Mesendoderm (in vitro differentiated cells): ENCODE data around the gene C6orf47.

ENCODE experiments used
- DNase-seq: peaks from one replicate; pipeline ENCODE4 v3.0.0; 2013
- H2AK5ac ChIP-seq: 2 replicates; pipeline ENCODE4 v1.6.1; 2013; ENCODE audit warnings: low read length, inconsistent platforms
- H2BK120ac ChIP-seq: 2 replicates; pipeline ENCODE4 v1.6.1; 2013; ENCODE audit warnings: low read depth, mild to moderate bottlenecking, low read length, moderate library complexity, mixed read lengths
- H2BK15ac ChIP-seq: replicated peaks from 2 replicates; pipeline ENCODE4 v1.6.1; 2013; ENCODE audit warnings: low read depth, mild to moderate bottlenecking, moderate library complexity
- H2BK5ac ChIP-seq: 2 replicates; pipeline ENCODE4 v1.6.1; 2013; ENCODE audit warnings: low read length, inconsistent platforms
- H3K18ac ChIP-seq: 2 replicates; pipeline ENCODE4 v1.6.1; 2013; ENCODE audit warnings: mild to moderate bottlenecking, low read length, mixed read lengths
- H3K23ac ChIP-seq: one replicate; pipeline ENCODE4 v1.6.1; 2013; ENCODE audit warnings: low read length
- H3K27ac ChIP-seq: 2 replicates; pipeline ENCODE4 v1.5.1; 2013; ENCODE audit warnings: low read depth, mild to moderate bottlenecking, inconsistent platforms, low read length, moderate library complexity
- H3K27me3 ChIP-seq: 2 replicates; pipeline ENCODE4 v1.6.1; 2013; ENCODE audit warnings: low read length, control low read depth, mild to moderate bottlenecking, inconsistent platforms; ENCODE audit not compliant: insufficient read depth, poor library complexity
- H3K36me3 ChIP-seq: 2 replicates; pipeline ENCODE4 v1.6.1; 2013; ENCODE audit warnings: low read length, inconsistent platforms; ENCODE audit not compliant: control insufficient read depth, insufficient read depth
- H3K4ac ChIP-seq: one replicate; pipeline ENCODE4 v1.6.1; 2013; ENCODE audit warnings: low read depth, mild to moderate bottlenecking, low read length, moderate library complexity
- H3K4me1 ChIP-seq: 2 replicates; pipeline ENCODE4 v1.6.1; 2013; ENCODE audit warnings: low read depth, low read length, inconsistent platforms; ENCODE audit not compliant: control insufficient read depth
- H3K4me2 ChIP-seq: 2 replicates; pipeline ENCODE4 v1.6.1; 2013; ENCODE audit warnings: low read length
- H3K4me3 ChIP-seq: 2 replicates; pipeline ENCODE4 v1.5.1; 2013; ENCODE audit warnings: mild to moderate bottlenecking, low read length
- H3K56ac ChIP-seq: one replicate; pipeline ENCODE4 v1.6.1; 2013; ENCODE audit warnings: low read length
- H3K79me1 ChIP-seq: 2 replicates; pipeline ENCODE4 v1.6.1; 2013; ENCODE audit warnings: low read length, inconsistent platforms
- H3K79me2 ChIP-seq: 2 replicates; pipeline ENCODE4 v1.6.1; 2013; ENCODE audit warnings: mild to moderate bottlenecking, low read length; ENCODE audit not compliant: control insufficient read depth, insufficient read depth
- H3K9ac ChIP-seq: 2 replicates; pipeline ENCODE4 v1.6.1; 2013; ENCODE audit warnings: low read length, inconsistent platforms
- H4K5ac ChIP-seq: one replicate; pipeline ENCODE4 v1.6.1; 2013; ENCODE audit warnings: low read length
- H4K8ac ChIP-seq: one replicate; pipeline ENCODE4 v1.6.1; 2013; ENCODE audit warnings: low read depth, mild to moderate bottlenecking, control low read depth, low read length, moderate library complexity
- WGBS: extraction: QIAGEN DNeasy Blood & Tissue Kit; methylation state at CpG from one replicate; pipeline ENCODE4 v1.1.7; 2013; ENCODE audit warnings: low lambda C conversion rate, missing lambda C conversion rate; ENCODE audit not compliant: insufficient coverage; ENCODE audit errors: extremely low coverage; 5-methylcytosine and 5-hydroxymethylcytosine counted together

The C6orf47 gene

DNA sequence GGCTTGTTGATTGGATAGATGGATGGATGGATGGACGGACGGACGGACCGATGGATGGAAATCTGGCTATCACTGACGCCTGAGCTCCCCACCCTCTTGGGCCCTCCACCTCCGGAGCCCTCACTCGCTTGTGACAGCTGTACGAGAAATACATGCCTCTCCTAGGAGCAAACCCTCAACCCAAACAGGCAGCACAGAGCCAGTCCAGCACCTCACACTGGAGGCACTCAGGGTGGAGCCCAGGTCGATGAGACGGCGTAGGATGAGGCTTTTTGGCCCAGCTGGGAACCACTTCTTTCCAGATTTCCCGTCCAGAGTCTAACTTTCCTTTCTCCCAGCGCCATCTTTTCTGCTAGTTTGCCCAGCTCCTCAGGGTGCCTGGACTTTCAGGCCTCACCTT is 23.0 kb upstream of the C6orf47 start:
- H4K8ac ChIP-seq = no peak overlapping the region
- no peak overlapping the region for H2AK5ac ChIP-seq
- no peak for DNase-seq
- no peaks in the 10 kb centered on the region for H3K27me3 ChIP-seq
- H3K27ac ChIP-seq = no peak overlapping the region
- H3K36me3 ChIP-seq = peaks cover 10% of the 10 kb centered on the region
- no peak overlapping the region for H2BK120ac ChIP-seq
- no CpG with 5 or more reads among the region's 13 CpGs for WGBS
- peak overlapping the region; percentile 47 for H3K9ac ChIP-seq
- no peak overlapping the region for H3K23ac ChIP-seq
- H3K4me3 ChIP-seq = no peak overlapping the region
- H2BK5ac ChIP-seq = no peak overlapping the region
- H3K79me2 ChIP-seq = no peaks in the 10 kb centered on the region
- peak overlapping the region; percentile 61 for H3K56ac ChIP-seq
- H3K4ac ChIP-seq = no peak overlapping the region
- no peaks in the 10 kb centered on the region for H3K79me1 ChIP-seq
- H4K5ac ChIP-seq = no peak overlapping the region
- H2BK15ac ChIP-seq = no peak overlapping the region
- no peak overlapping the region for H3K18ac ChIP-seq
- no peak overlapping the region for H3K4me2 ChIP-seq
- H3K4me1 ChIP-seq = no peaks in the 10 kb centered on the region

DNA sequence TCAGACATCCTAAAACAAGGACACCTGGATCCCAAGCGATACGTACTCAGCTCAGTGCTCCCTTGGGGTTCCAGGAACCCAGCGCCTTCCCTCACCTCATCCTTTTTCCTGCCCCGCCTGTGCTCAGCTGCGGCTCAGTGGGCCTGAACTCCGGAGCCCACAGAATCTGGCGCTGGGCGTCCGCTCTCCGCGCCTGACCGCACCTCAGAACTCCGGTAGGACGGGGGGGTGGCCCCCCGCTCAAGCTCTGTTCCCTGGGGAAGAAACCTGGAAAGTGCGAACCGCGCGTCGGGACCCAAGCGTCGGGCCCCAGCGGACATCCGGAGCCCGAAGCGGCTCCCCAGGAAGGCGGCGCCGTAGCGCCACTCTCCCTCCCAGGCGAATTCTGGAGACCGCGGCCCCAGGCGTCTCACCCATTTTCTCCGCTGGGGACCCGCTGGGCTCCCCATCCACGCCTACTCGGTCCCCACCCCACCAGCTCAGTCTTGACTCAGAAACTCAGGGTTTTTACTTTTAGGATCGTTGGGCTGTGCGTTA is 20.6 kb upstream of the C6orf47 start:
- no peak overlapping the region for H2BK5ac ChIP-seq
- no peak overlapping the region for H4K5ac ChIP-seq
- H3K9ac ChIP-seq = peak overlapping the region; percentile 68
- H3K27me3 ChIP-seq = no peaks in the 10 kb centered on the region
- no CpG with 5 or more reads among the region's 40 CpGs for WGBS
- no peak overlapping the region for H3K23ac ChIP-seq
- H3K4me2 ChIP-seq = peak overlapping the region; percentile 83
- peak overlapping the region; percentile 78 for H3K18ac ChIP-seq
- no peaks in the 10 kb centered on the region for H3K79me1 ChIP-seq
- H2AK5ac ChIP-seq = no peak overlapping the region
- peak overlapping the region; percentile 63 for H3K56ac ChIP-seq
- H3K4ac ChIP-seq = peak overlapping the region; percentile 46
- no peaks in the 10 kb centered on the region for H3K36me3 ChIP-seq
- H3K79me2 ChIP-seq = no peaks in the 10 kb centered on the region
- DNase-seq = peak; percentile 56
- H2BK120ac ChIP-seq = no peak overlapping the region
- H2BK15ac ChIP-seq = peak overlapping the region; percentile 13
- no peaks in the 10 kb centered on the region for H3K4me1 ChIP-seq
- H4K8ac ChIP-seq = peak overlapping the region; percentile 60
- no peak overlapping the region for H3K4me3 ChIP-seq
- H3K27ac ChIP-seq = peak overlapping the region; percentile 9

DNA sequence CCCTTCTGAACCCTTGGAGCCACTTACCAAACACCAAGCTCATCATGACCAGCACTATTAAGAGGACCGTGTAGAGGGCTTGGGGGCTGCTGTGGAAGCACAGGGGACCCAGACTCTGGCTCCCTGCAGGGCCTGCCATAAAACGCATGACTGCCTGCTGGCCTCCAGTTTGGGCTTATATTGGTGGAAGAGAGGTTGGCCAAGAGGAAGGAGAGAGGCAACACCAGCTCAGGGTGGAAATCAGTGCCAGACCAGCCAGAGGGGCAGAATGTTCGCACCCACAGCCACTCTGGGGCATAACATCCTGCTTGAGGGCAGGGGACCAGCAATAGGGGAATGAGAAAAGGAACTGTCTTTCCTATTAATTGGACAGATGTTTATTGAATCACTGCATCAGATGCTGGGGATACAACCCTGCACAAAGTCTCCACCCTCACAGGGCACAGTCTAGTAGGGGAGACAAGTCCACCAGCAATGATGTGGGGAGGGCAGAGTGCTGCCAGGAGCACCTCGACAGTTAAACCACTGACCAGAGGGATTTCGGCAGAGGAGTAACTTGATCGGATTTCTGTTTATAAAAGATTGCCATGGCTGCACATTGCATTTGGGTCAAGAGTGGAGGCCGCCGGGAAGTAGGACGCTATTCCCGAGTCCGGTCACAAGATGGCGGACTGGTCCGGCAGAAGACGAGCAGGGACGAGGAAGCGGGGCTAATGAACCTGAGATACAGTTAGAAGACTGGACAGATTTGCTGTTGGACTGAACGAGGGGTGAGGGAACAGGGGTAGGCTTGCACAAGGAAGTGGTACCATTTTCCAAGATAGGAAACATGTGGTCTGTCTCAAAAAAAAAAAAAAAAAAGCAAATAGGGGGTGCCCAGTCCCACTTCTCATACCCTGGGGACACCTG is 19.9 kb upstream of the C6orf47 start, which contains the start of gene LY6G5C:
LY6G5C (minus strand) TSS at position 842 of the 909 bp plus-strand sequence; CDS start at position 148, 694 bp downstream.
- Histone ChIP-seq H3K4me1 (no peaks in the 10 kb centered on the region), H3K4me2 (peak within 1 kb of the TSS; percentile 83), H3K56ac (peak within 1 kb of the TSS; percentile 67), H2BK120ac (no peak within 1 kb of the TSS), H4K8ac (peak within 1 kb of the TSS; percentile 60), H3K36me3 (no peaks in the 10 kb centered on the region), H3K27me3 (no peaks in the 10 kb centered on the region), H2BK15ac (peak within 1 kb of the TSS; percentile 13), H4K5ac (no peak within 1 kb of the TSS), H3K23ac (no peak within 1 kb of the TSS), H2BK5ac (no peak within 1 kb of the TSS), H3K9ac (peak within 1 kb of the TSS; percentile 68), H3K4me3 (no peak within 1 kb of the TSS), H2AK5ac (no peak within 1 kb of the TSS), H3K79me2 (no peaks in the 10 kb centered on the region), H3K27ac (peak within 1 kb of the TSS; percentile 9), H3K79me1 (no peaks in the 10 kb centered on the region), H3K18ac (peak within 1 kb of the TSS; percentile 78), H3K4ac (peak within 1 kb of the TSS; percentile 46)
- WGBS = no CpG with 5 or more reads among the region's 17 CpGs
- peak; percentile 79 for DNase-seq

GRCh38 chr6:31677955-31678354 is 17.4 kb upstream of the C6orf47 start:
- H2BK120ac ChIP-seq = no peak overlapping the region
- no peak overlapping the region for H3K18ac ChIP-seq
- no peak overlapping the region for H2BK5ac ChIP-seq
- no peak overlapping the region for H3K4me2 ChIP-seq
- no peak overlapping the region for H4K8ac ChIP-seq
- no peak overlapping the region for H3K56ac ChIP-seq
- no peak overlapping the region for H3K23ac ChIP-seq
- H3K9ac ChIP-seq = no peak overlapping the region
- no peaks in the 10 kb centered on the region for H3K79me1 ChIP-seq
- no peak overlapping the region for H2AK5ac ChIP-seq
- no peak overlapping the region for H2BK15ac ChIP-seq
- no peak overlapping the region for H3K27ac ChIP-seq
- no peak overlapping the region for H4K5ac ChIP-seq
- no CpG with 5 or more reads among the region's 8 CpGs for WGBS
- H3K4me3 ChIP-seq = no peak overlapping the region
- H3K27me3 ChIP-seq = no peaks in the 10 kb centered on the region
- no peak overlapping the region for H3K4ac ChIP-seq
- no peaks in the 10 kb centered on the region for H3K36me3 ChIP-seq
- H3K4me1 ChIP-seq = no peaks in the 10 kb centered on the region
- no peaks in the 10 kb centered on the region for H3K79me2 ChIP-seq
- no peak for DNase-seq

GRCh38 chr6:31676904-31677303 is 16.3 kb upstream of the C6orf47 start:
- WGBS = no CpG with 5 or more reads among the region's 6 CpGs
- no peak for DNase-seq

More at GRCh38 chr6:31676904-31677303, 16.3 kb upstream of the C6orf47 start:
- Histone ChIP-seq H3K79me2 (no peaks in the 10 kb centered on the region), H3K4me1 (no peaks in the 10 kb centered on the region), H2AK5ac (no peak overlapping the region), H2BK15ac (no peak overlapping the region), H4K5ac (no peak overlapping the region), H3K4me2 (no peak overlapping the region), H4K8ac (no peak overlapping the region), H3K18ac (no peak overlapping the region), H2BK120ac (no peak overlapping the region), H3K4ac (no peak overlapping the region), H3K27me3 (no peaks in the 10 kb centered on the region), H3K9ac (no peak overlapping the region), H2BK5ac (no peak overlapping the region), H3K56ac (no peak overlapping the region), H3K4me3 (no peak overlapping the region), H3K36me3 (peaks cover 2% of the 10 kb centered on the region), H3K79me1 (no peaks in the 10 kb centered on the region), H3K23ac (no peak overlapping the region), H3K27ac (no peak overlapping the region)
